Measurements from ENCODE around the gene DENR. TPM values are rescaled to one million over a fixed set of nuclear protein-coding genes. Genes with fewer than 3 reads are reported as not detected.

The DENR gene
- total and polyA plus RNA-seq, 2 of the 13 experiments (the other 11 are each of a cell fraction or from before 2014, with no cell fraction given), result 30.0 to 59.1 TPM

DNA sequence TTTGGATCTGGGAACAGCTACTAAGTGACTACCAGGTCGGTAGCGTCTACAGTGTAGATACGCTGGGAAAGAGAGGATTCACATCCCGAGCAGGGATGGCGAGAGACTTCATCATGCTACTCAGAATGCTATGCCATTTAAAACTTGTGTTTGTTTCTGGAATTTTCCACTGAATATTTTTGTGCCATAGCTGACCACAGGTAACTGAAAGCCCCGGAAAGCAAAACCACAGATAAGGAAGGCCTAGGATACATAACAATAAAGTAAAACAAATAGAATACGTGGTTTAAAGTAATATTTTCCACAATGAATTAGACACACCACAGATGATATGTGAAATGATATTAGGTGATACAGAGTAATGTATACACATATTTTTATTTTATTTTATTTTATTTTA lies 14.1 kb upstream of the DENR start (continued):
- TF ChIP-seq, protein P1, sequence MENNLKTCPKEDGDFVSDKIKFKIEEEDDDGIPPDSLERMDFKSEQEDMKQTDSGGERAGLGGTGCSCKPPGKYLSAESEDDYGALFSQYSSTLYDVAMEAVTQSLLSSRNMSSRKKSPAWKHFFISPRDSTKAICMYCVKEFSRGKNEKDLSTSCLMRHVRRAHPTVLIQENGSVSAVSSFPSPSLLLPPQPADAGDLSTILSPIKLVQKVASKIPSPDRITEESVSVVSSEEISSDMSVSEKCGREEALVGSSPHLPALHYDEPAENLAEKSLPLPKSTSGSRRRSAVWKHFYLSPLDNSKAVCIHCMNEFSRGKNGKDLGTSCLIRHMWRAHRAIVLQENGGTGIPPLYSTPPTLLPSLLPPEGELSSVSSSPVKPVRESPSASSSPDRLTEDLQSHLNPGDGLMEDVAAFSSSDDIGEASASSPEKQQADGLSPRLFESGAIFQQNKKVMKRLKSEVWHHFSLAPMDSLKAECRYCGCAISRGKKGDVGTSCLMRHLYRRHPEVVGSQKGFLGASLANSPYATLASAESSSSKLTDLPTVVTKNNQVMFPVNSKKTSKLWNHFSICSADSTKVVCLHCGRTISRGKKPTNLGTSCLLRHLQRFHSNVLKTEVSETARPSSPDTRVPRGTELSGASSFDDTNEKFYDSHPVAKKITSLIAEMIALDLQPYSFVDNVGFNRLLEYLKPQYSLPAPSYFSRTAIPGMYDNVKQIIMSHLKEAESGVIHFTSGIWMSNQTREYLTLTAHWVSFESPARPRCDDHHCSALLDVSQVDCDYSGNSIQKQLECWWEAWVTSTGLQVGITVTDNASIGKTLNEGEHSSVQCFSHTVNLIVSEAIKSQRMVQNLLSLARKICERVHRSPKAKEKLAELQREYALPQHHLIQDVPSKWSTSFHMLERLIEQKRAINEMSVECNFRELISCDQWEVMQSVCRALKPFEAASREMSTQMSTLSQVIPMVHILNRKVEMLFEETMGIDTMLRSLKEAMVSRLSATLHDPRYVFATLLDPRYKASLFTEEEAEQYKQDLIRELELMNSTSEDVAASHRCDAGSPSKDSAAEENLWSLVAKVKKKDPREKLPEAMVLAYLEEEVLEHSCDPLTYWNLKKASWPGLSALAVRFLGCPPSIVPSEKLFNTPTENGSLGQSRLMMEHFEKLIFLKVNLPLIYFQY (CRISPR knock-in tag; IDR thresholded peaks at IDR 0.05; ENCODE audit: borderline replicate concordance), result no peak

DNA sequence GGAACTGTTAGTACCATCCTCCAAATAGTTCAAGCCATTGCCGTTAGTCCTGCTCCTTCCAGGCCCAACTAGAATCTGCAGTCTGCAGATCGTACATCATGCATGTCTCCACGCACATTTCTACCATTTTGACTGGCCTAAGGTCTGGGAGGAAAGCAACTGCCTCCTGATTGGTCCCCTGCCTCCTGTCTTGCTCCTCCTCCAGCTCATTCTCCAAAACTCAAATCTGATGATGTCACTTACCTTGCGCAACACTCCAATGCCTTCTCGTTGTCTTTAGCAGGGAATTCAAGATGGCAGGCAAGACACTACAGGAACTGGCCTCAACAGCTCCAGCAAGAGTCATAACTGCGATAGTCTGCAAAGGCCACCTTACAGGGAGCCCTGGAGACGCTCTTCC lies 12.3 kb upstream of the DENR start:
- Histone ChIP-seq H2AFZ (ENCODE audit: low read length) (no peak overlapping the region), H3K4me3 (replicated peaks in 1 of 3; ENCODE audit: insufficient read depth in 1 of 3, low read depth in 2 of 3, low read length in 3 of 3) (no peak overlapping the region), H3K9ac (ENCODE audit: insufficient read depth, low read depth, low read length) (no peak overlapping the region), H3K79me2 (ENCODE audit: insufficient read depth, low read length) (no peaks in the 10 kb centered on the region), H3K27ac (ENCODE audit: extremely low read length, insufficient read depth, low read length) (no peak overlapping the region), H3K27me3 (ENCODE audit: control insufficient read depth in 1 of 2, insufficient read depth in 2 of 2, low read length in 2 of 2) (no peaks in the 10 kb centered on the region; a peak in 2 of 5 replicates), H3K4me1 (ENCODE audit: insufficient read depth, low read length) (peaks cover 31% of the 10 kb centered on the region), H3K36me3 (replicated peaks in 1 of 2; ENCODE audit: control insufficient read depth in 1 of 2, insufficient read depth in 2 of 2, low read length in 2 of 2) (no peaks in the 10 kb centered on the region), H3K9me3 (ENCODE audit: low read length) (no peaks in the 10 kb centered on the region), H3K4me2 (ENCODE audit: low read depth, low read length) (no peak overlapping the region), H4K20me1 (ENCODE audit: insufficient read depth, low read length) (no peaks in the 10 kb centered on the region)
- ChIA-PET POLR2A (no interaction called here), CTCF (ENCODE audit: low intra/inter-chr PET ratio, low total read pairs) (no interaction called here)
- DNase-seq (ENCODE audit: low spot score) (no peak), FAIRE-seq (no peak), ATAC-seq (no peak)
- WGBS (ENCODE audit: low lambda C conversion rate), result 70% methylated on average over 7 of the region's 7 CpGs
- intact Hi-C loops (cut with micrococcal nuclease; ENCODE audit: unreplicated experiment) (no loop called here), in situ Hi-C loops (cut with HindIII; ENCODE audit: extremely low pct_ligation_motif_present, low pct_unique_long_range_greater_than_20kb) (no loop called here)
- BruUV-seq (replicated peaks), result no TSS peak
- no peak for TF ChIP-seq ZNF30 (CRISPR knock-in tag; IDR thresholded peaks at IDR 0.05)
- TF ChIP-seq SRSF1 (optimal IDR thresholded peaks at IDR 0.05; ENCODE audit: low read depth, low read length), result no peak
- TF ChIP-seq RFXAP (CRISPR knock-in tag; IDR thresholded peaks at IDR 0.05; ENCODE audit: borderline replicate concordance), result no peak
- TF ChIP-seq, protein P2, sequence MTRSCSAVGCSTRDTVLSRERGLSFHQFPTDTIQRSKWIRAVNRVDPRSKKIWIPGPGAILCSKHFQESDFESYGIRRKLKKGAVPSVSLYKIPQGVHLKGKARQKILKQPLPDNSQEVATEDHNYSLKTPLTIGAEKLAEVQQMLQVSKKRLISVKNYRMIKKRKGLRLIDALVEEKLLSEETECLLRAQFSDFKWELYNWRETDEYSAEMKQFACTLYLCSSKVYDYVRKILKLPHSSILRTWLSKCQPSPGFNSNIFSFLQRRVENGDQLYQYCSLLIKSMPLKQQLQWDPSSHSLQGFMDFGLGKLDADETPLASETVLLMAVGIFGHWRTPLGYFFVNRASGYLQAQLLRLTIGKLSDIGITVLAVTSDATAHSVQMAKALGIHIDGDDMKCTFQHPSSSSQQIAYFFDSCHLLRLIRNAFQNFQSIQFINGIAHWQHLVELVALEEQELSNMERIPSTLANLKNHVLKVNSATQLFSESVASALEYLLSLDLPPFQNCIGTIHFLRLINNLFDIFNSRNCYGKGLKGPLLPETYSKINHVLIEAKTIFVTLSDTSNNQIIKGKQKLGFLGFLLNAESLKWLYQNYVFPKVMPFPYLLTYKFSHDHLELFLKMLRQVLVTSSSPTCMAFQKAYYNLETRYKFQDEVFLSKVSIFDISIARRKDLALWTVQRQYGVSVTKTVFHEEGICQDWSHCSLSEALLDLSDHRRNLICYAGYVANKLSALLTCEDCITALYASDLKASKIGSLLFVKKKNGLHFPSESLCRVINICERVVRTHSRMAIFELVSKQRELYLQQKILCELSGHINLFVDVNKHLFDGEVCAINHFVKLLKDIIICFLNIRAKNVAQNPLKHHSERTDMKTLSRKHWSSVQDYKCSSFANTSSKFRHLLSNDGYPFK (CRISPR knock-in tag; IDR thresholded peaks at IDR 0.05; ENCODE audit: borderline replicate concordance), result no peak
- TF ChIP-seq SNAPC2 (CRISPR knock-in tag; IDR thresholded peaks at IDR 0.05), result no peak
- TF ChIP-seq ZNF441 (CRISPR knock-in tag; IDR thresholded peaks at IDR 0.05; ENCODE audit: borderline replicate concordance), result no peak
- TF ChIP-seq, protein P3, sequence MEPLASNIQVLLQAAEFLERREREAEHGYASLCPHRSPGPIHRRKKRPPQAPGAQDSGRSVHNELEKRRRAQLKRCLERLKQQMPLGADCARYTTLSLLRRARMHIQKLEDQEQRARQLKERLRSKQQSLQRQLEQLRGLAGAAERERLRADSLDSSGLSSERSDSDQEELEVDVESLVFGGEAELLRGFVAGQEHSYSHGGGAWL (CRISPR knock-in tag; IDR thresholded peaks at IDR 0.05), result no peak
- TF ChIP-seq MIER2 (CRISPR knock-in tag; IDR thresholded peaks at IDR 0.05), result no peak
- TF ChIP-seq ZNF589 (CRISPR knock-in tag; conservative IDR thresholded peaks at IDR 0.05), result no peak
- TF ChIP-seq HMG20B (CRISPR knock-in tag; conservative IDR thresholded peaks at IDR 0.05), result no peak
- TF ChIP-seq, protein P4, sequence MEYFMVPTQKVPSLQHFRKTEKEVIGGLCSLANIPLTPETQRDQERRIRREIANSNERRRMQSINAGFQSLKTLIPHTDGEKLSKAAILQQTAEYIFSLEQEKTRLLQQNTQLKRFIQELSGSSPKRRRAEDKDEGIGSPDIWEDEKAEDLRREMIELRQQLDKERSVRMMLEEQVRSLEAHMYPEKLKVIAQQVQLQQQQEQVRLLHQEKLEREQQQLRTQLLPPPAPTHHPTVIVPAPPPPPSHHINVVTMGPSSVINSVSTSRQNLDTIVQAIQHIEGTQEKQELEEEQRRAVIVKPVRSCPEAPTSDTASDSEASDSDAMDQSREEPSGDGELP (IDR thresholded peaks at IDR 0.05; ENCODE audit: borderline replicate concordance, low read depth), result no peak
- no peak for TF ChIP-seq RBAK (CRISPR knock-in tag; IDR thresholded peaks at IDR 0.05)
- no peak for TF ChIP-seq CEBPG (CRISPR knock-in tag; IDR thresholded peaks at IDR 0.05)
- TF ChIP-seq ZNF644 (CRISPR knock-in tag; IDR thresholded peaks at IDR 0.05; ENCODE audit: low read depth), result peak; percentile 51; the same call in 1 of the 2 replicates
- peak; percentile 81 for TF ChIP-seq CEBPB (IDR thresholded peaks at IDR 0.05; ENCODE audit: borderline replicate concordance, low read depth, low read length)
- TF ChIP-seq CREB1 (IDR thresholded peaks at IDR 0.05), result 0 out of 2 replicates have a peak, but pooled peaks have one; percentile 8
- TF ChIP-seq CREB1 (CRISPR knock-in tag; IDR thresholded peaks at IDR 0.05), result no peak
